GM19240 (cell line): ENCODE measurements around the gene CRABP1.

Experiments used
- DNase-seq: peaks from one replicate; pipeline ENCODE4 v3.0.0; 2011; ENCODE audit warnings: low spot score; ENCODE audit not compliant: insufficient read length

Gene CRABP1

GRCh38 chr15:78317145-78317836 is 22.9 kb upstream of the CRABP1 start:
- DNase-seq = no peak

GRCh38 chr15:78319588-78319987 is 20.6 kb upstream of the CRABP1 start:
- DNase-seq = no peak

- DNase-seq = no peak
Observed at GRCh38 chr15:78320183-78320582, 20.0 kb upstream of the CRABP1 start.

GRCh38 chr15:78321041-78321570 is 19.0 kb upstream of the CRABP1 start:
- DNase-seq = no peak

GRCh38 chr15:78321786-78322185 is 18.4 kb upstream of the CRABP1 start:
- DNase-seq = no peak

GRCh38 chr15:78322243-78322642 is 17.9 kb upstream of the CRABP1 start:
- DNase-seq = no peak

GRCh38 chr15:78322724-78323521 is 17.2 kb upstream of the CRABP1 start:
- DNase-seq = no peak

GRCh38 chr15:78323693-78324092 is 16.5 kb upstream of the CRABP1 start:
- DNase-seq = no peak

- DNase-seq = no peak
Observed at GRCh38 chr15:78324144-78324543, 16.0 kb upstream of the CRABP1 start.

- DNase-seq = no peak
Observed at GRCh38 chr15:78325092-78325843, 14.9 kb upstream of the CRABP1 start.

GRCh38 chr15:78327466-78327865 is 12.7 kb upstream of the CRABP1 start:
- no peak for DNase-seq

GRCh38 chr15:78329625-78330024 is 10.5 kb upstream of the CRABP1 start:
- DNase-seq = no peak

- no peak for DNase-seq
Observed at GRCh38 chr15:78334845-78335244, 5.3 kb upstream of the CRABP1 start.

- no peak for DNase-seq
Observed at GRCh38 chr15:78335985-78336384, 4.2 kb upstream of the CRABP1 start.

GRCh38 chr15:78338781-78339180 is 1.4 kb upstream of the CRABP1 start:
- DNase-seq = no peak

- DNase-seq = no peak
Observed at GRCh38 chr15:78339559-78339958, 594 bp upstream of the CRABP1 start.

- DNase-seq = no peak
Observed at GRCh38 chr15:78341057-78341987, 1.2 kb downstream of the CRABP1 start.

GRCh38 chr15:78342021-78342420 is 1.9 kb downstream of the CRABP1 start:
- no peak for DNase-seq

- DNase-seq = no peak
Observed at GRCh38 chr15:78343276-78344060, 3.3 kb downstream of the CRABP1 start.
